ENCODE measurements around the gene CLIC2. TPM values are rescaled to one million over a fixed set of nuclear protein-coding genes. Genes with fewer than 3 reads are reported as not detected.

CLIC2 gene
- polyA plus RNA-seq, 3 donors = 1.3 to 3.4 (median 2.0) TPM

GRCh38 chrX:155326610-155327009, 7.8 kb downstream of the CLIC2 start:
- Mint-ChIP-seq H3K27ac (no peak overlapping the region), H3K27me3 (ENCODE audit: low read depth in 3 of 3) (peaks cover 0 to 1% (median 0%) of the 10 kb centered on the region in 3 donors), H3K4me3 (no peak overlapping the region), H3K4me1 (peaks cover 3% of the 10 kb centered on the region), H3K9me3 (peaks cover 5 to 16% (median 10%) of the 10 kb centered on the region in 7 donors), H3K36me3 (peaks cover 0 to 3% of the 10 kb centered on the region in 2 donors)
- no peaks in the 10 kb centered on the region for H3K4me1 ChIP-seq (ENCODE audit: control insufficient read depth in 1 of 2, insufficient read depth in 2 of 2, low read length in 2 of 2)
- no peak overlapping the region for H3K27ac ChIP-seq (ENCODE audit: low read depth in 1 of 2, low read length in 2 of 2)
- H3K27me3 ChIP-seq (ENCODE audit: control insufficient read depth in 2 of 2, insufficient read depth in 2 of 2, low read length in 2 of 2) = no peaks in the 10 kb centered on the region
- no peaks in the 10 kb centered on the region for H3K79me2 ChIP-seq (ENCODE audit: insufficient read depth, low read length)
- no peak overlapping the region for H3K4me2 ChIP-seq (replicated peaks; ENCODE audit: extremely low read depth, low read length, poor library complexity, severe bottlenecking)
- WGBS (ENCODE audit: insufficient coverage) = no CpG with 5 or more reads among the region's 2 CpGs
- no peak overlapping the region for H3K9ac ChIP-seq (ENCODE audit: insufficient read depth, low read length, poor library complexity, severe bottlenecking)
- no peak overlapping the region for H2AFZ ChIP-seq (ENCODE audit: insufficient read depth, low read depth, low read length, poor library complexity, severe bottlenecking)
- DNase-seq = no peak
- H3K4me3 ChIP-seq (replicated peaks in 1 of 3; ENCODE audit: low read depth in 2 of 3, low read length in 3 of 3) = no peak overlapping the region
- intact Hi-C loops (cut with micrococcal nuclease) = no loop called here
- no peaks in the 10 kb centered on the region for H3K36me3 ChIP-seq (replicated peaks in 1 of 2; ENCODE audit: control insufficient read depth in 1 of 2, insufficient read depth in 2 of 2, low read length in 2 of 2)
- no peak for TF ChIP-seq CTCF (IDR thresholded peaks at IDR 0.05)
- H4K20me1 ChIP-seq (ENCODE audit: insufficient read depth, low read length) = no peaks in the 10 kb centered on the region
- no peaks in the 10 kb centered on the region for H3K9me3 ChIP-seq (replicated peaks in 1 of 2; ENCODE audit: control insufficient read depth in 1 of 2, insufficient read depth in 1 of 2, low read length in 2 of 2)

GRCh38 chrX:155314260-155314659, 20.2 kb downstream of the CLIC2 start:
- Mint-ChIP-seq H3K4me1 (no peaks in the 10 kb centered on the region), H3K27ac (no peak overlapping the region), H3K4me3 (no peak overlapping the region), H3K36me3 (peaks cover 0 to 2% of the 10 kb centered on the region in 2 donors), H3K9me3 (peaks cover 6 to 14% (median 10%) of the 10 kb centered on the region in 7 donors), H3K27me3 (ENCODE audit: low read depth in 3 of 3) (no peaks in the 10 kb centered on the region)
- H3K27me3 ChIP-seq (ENCODE audit: control insufficient read depth in 2 of 2, insufficient read depth in 2 of 2, low read length in 2 of 2) = no peaks in the 10 kb centered on the region
- H2AFZ ChIP-seq (ENCODE audit: insufficient read depth, low read depth, low read length, poor library complexity, severe bottlenecking) = no peak overlapping the region
- no peaks in the 10 kb centered on the region for H3K79me2 ChIP-seq (ENCODE audit: insufficient read depth, low read length)
- intact Hi-C loops (cut with micrococcal nuclease) = no loop called here
- no CpG with 5 or more reads among the region's 5 CpGs for WGBS (ENCODE audit: insufficient coverage)
- H3K9me3 ChIP-seq (replicated peaks in 1 of 2; ENCODE audit: control insufficient read depth in 1 of 2, insufficient read depth in 1 of 2, low read length in 2 of 2) = peaks cover 0 to 9% of the 10 kb centered on the region in 2 donors
- DNase-seq = no peak
- no peak overlapping the region for H3K27ac ChIP-seq (ENCODE audit: low read depth in 1 of 2, low read length in 2 of 2)
- H3K4me1 ChIP-seq (ENCODE audit: control insufficient read depth in 1 of 2, insufficient read depth in 2 of 2, low read length in 2 of 2) = no peaks in the 10 kb centered on the region
- no peak overlapping the region for H3K9ac ChIP-seq (ENCODE audit: insufficient read depth, low read length, poor library complexity, severe bottlenecking)
- H4K20me1 ChIP-seq (ENCODE audit: insufficient read depth, low read length) = no peaks in the 10 kb centered on the region
- TF ChIP-seq CTCF (IDR thresholded peaks at IDR 0.05) = no peak
- H3K36me3 ChIP-seq (replicated peaks in 1 of 2; ENCODE audit: control insufficient read depth in 1 of 2, insufficient read depth in 2 of 2, low read length in 2 of 2) = no peaks in the 10 kb centered on the region
- H3K4me3 ChIP-seq (replicated peaks in 1 of 3; ENCODE audit: low read depth in 2 of 3, low read length in 3 of 3) = no peak overlapping the region
- no peak overlapping the region for H3K4me2 ChIP-seq (replicated peaks; ENCODE audit: extremely low read depth, low read length, poor library complexity, severe bottlenecking)

Measured in CD14-positive monocyte (primary cell).